ENCODE data around the gene TCF12. TPM values are rescaled to one million over a fixed set of nuclear protein-coding genes. Genes with fewer than 3 reads are reported as not detected.

TCF12 gene
- total RNA-seq, 1 experiment from 2014 or later: 102 TPM

- BruUV-seq (replicated peaks): no TSS peak
- in situ Hi-C loops (cut with HindIII; ENCODE audit: low pct_unique_long_range_greater_than_20kb, low sequenced_read_pairs) (no loop called here), intact Hi-C loops (cut with micrococcal nuclease; ENCODE audit: unreplicated experiment) (no loop called here)
- Histone ChIP-seq H3K4me3 (ENCODE audit: low read depth in 2 of 2, low read length in 2 of 2) (no peak overlapping the region), H3K9me3 (ENCODE audit: control insufficient read depth, insufficient read depth, low read depth, low read length) (no peaks in the 10 kb centered on the region), H3K27me3 (ENCODE audit: control insufficient read depth, insufficient read depth, low read length) (no peaks in the 10 kb centered on the region), H3K4me1 (ENCODE audit: control insufficient read depth, insufficient read depth, low read length) (peaks cover 12% of the 10 kb centered on the region; the same call in 1 of the 2 replicates), H3K27ac (ENCODE audit: low read length) (no peak overlapping the region), H3K36me3 (ENCODE audit: control insufficient read depth, insufficient read depth, low read length) (peaks cover 2% of the 10 kb centered on the region; the same call in 1 of the 2 replicates)
- DNase-seq (ENCODE audit: low read depth, low spot score) (peak; percentile 4), ATAC-seq (peak; percentile 68)
- POLR2A ChIA-PET: interaction anchor here (1.2 kb wide), 1 partner anchor 8 kb away, joined by 4 read pairs; no protein-coding TSS in a partner anchor
- CTCF ChIA-PET: no interaction called here
- TF ChIP-seq CTCF (IDR thresholded peaks at IDR 0.05): no peak
These were observed 199.8 kb downstream of the TCF12 start for GRCh38 chr15:57118013-57118799.

GRCh38 chr15:57122080-57122840 lies 203.8 kb downstream of the TCF12 start:
- H3K9me3 ChIP-seq (ENCODE audit: control insufficient read depth, insufficient read depth, low read depth, low read length): no peaks in the 10 kb centered on the region
- no TSS peak for BruUV-seq (replicated peaks)
- H3K4me3 ChIP-seq (ENCODE audit: low read depth in 2 of 2, low read length in 2 of 2): no peak overlapping the region
- ATAC-seq (no peak), DNase-seq (ENCODE audit: low read depth, low spot score) (no peak)
- in situ Hi-C loops (cut with HindIII; ENCODE audit: low pct_unique_long_range_greater_than_20kb, low sequenced_read_pairs): no loop called here
- H3K27me3 ChIP-seq (ENCODE audit: control insufficient read depth, insufficient read depth, low read length): no peaks in the 10 kb centered on the region
- ChIA-PET POLR2A (no interaction called here), CTCF (no interaction called here)
- peaks cover 2% of the 10 kb centered on the region; the same call in 1 of the 2 replicates for H3K36me3 ChIP-seq (ENCODE audit: control insufficient read depth, insufficient read depth, low read length)
- no peak overlapping the region for H3K27ac ChIP-seq (ENCODE audit: low read length)
- TF ChIP-seq SIN3A (IDR thresholded peaks at IDR 0.05; ENCODE audit: borderline replicate concordance, insufficient read depth, low read depth, low read length): no peak
- no peak for TF ChIP-seq POLR2AphosphoS5 (IDR thresholded peaks at IDR 0.05; ENCODE audit: low read depth, low read length)
- no peak for TF ChIP-seq REST (IDR thresholded peaks at IDR 0.05; ENCODE audit: insufficient read depth in 1 of 2, low read depth in 2 of 2, low read length in 1 of 2)
- no peak for TF ChIP-seq TCF7L2 (IDR thresholded peaks at IDR 0.05; ENCODE audit: low read depth, low read length)
- TF ChIP-seq CTCF (IDR thresholded peaks at IDR 0.05): no peak
- intact Hi-C loops (cut with micrococcal nuclease; ENCODE audit: unreplicated experiment): no loop called here
- H3K4me1 ChIP-seq (ENCODE audit: control insufficient read depth, insufficient read depth, low read length): peaks cover 12% of the 10 kb centered on the region; the same call in 1 of the 2 replicates
